ENCODE results near the gene SMIM35.

- no peak for TF ChIP-seq NR1H2 (CRISPR knock-in tag; IDR thresholded peaks at IDR 0.05)
- no peak for TF ChIP-seq JUN (CRISPR knock-in tag; IDR thresholded peaks at IDR 0.05)
- no peak for TF ChIP-seq MAX (CRISPR knock-in tag; IDR thresholded peaks at IDR 0.05)
- no peak for TF ChIP-seq CTCF (IDR thresholded peaks at IDR 0.05)
- TF ChIP-seq ATF3 (CRISPR knock-in tag; conservative IDR thresholded peaks at IDR 0.05), result no peak
- TF ChIP-seq E2F4 (CRISPR knock-in tag; IDR thresholded peaks at IDR 0.05; ENCODE audit: borderline replicate concordance, low read depth), result no peak
These were observed 44.6 kb downstream of the SMIM35 start for GRCh38 chr11:118042141-118042540.
